A549 (cell line): ENCODE measurements around the gene ZBED4.

ENCODE experiments used
- CEBPB ChIP-seq, 2 experiments: fragments of >200 bp in 1 of 2; sonication (Bioruptor Twin) in 1 of 2; formaldehyde crosslinking in 1 of 2; IDR thresholded peaks; 2 replicates each; pipeline ENCODE4 v1.6.1; 2012 to 2016
- CTCF ChIP-seq: fragments of >200 bp; sonication (Bioruptor Twin); formaldehyde crosslinking; IDR thresholded peaks from 3 replicates; pipeline ENCODE4 v1.5.1; 2016
- EP300 ChIP-seq, 2 experiments: fragments of >200 bp; sonication (Bioruptor Twin); formaldehyde crosslinking; IDR thresholded peaks; 2 replicates in 1 of 2; 3 replicates in 1 of 2; pipeline ENCODE4 v1.6.1; 2016 to 2017
- KDM5A ChIP-seq: fragments of 200-600 bp; sonication (generic); IDR thresholded peaks from 2 replicates; pipeline ENCODE4 v1.6.1; 2016; ENCODE audit warnings: antibody characterized with exemption, mild to moderate bottlenecking
- NR3C1 ChIP-seq: fragments of >200 bp; sonication (Bioruptor Twin); formaldehyde crosslinking; IDR thresholded peaks from 3 replicates; pipeline ENCODE4 v1.6.1; 2017
- POLR2A ChIP-seq: IDR thresholded peaks from 2 replicates; pipeline ENCODE4 v1.6.1; 2012; ENCODE audit warnings: mild to moderate bottlenecking, low read length
- RAD21 ChIP-seq, 2 experiments: fragments of >200 bp in 1 of 2; sonication (Bioruptor Twin) in 1 of 2; formaldehyde crosslinking in 1 of 2; IDR thresholded peaks in 1 of 2; conservative IDR thresholded peaks in 1 of 2; 2 replicates in 1 of 2; 3 replicates in 1 of 2; pipeline ENCODE4 v1.6.1; 2012 to 2018; ENCODE audit warnings: inconsistent platforms in 1 of 2

- no peak for TF ChIP-seq CTCF
- TF ChIP-seq RAD21 (conservative IDR thresholded peaks at IDR 0.05 in 1 of 2, IDR thresholded peaks at IDR 0.05 in 1 of 2): no peak
- TF ChIP-seq NR3C1: no peak
- no peak for TF ChIP-seq KDM5A
- TF ChIP-seq EP300 (IDR thresholded peaks at IDR 0.05): no peak
- no peak for TF ChIP-seq POLR2A
- no peak for TF ChIP-seq CEBPB (IDR thresholded peaks at IDR 0.05)
These were observed 72.0 kb downstream of the ZBED4 start for GRCh38 chr22:49925525-49926128.
